Naive thymus-derived CD4-positive, alpha-beta T cell (primary cell): ENCODE measurements around the gene TAGLN3. TPM values are rescaled to one million over a fixed set of nuclear protein-coding genes. Genes with fewer than 3 reads are reported as not detected.

Source experiments
- ATAC-seq: fragments of 150-1000 bp; cut with Tn5 transposase; 2 replicates; pipeline ENCODE4 v1.10.0; 2021; ENCODE audit warnings: mild to moderate bottlenecking, moderate library complexity
- CTCF ChIA-PET: fragments of 350-600 bp; sonication (Branson Sonifier 250); formaldehyde crosslinking; loops from one replicate; lab custom pipeline; 2021; ENCODE audit warnings: antibody characterized with exemption; lab: Charles Lee
- POLR2A ChIA-PET: fragments of 350-600 bp; sonication (Branson Sonifier 250); formaldehyde crosslinking; loops from one replicate; lab custom pipeline; 2021; ENCODE audit warnings: antibody characterized with exemption, inconsistent platforms; lab: Charles Lee
- DNase-seq, 9 donors: peaks; one replicate each; pipeline versions ENCODE4 v3.0.0 to v3.0.0-alpha.2; 2020 to 2022; ENCODE audit warnings: mixed read lengths in 1 of 9
- H3K27ac ChIP-seq: one replicate; pipeline ENCODE4 v1.7.0; 2013; ENCODE audit warnings: mild to moderate bottlenecking, low read depth, low read length, moderate library complexity
- H3K27me3 ChIP-seq, 2 donors: one replicate each; pipeline ENCODE4 v1.7.0; 2013; ENCODE audit warnings: low read length in 2 of 2, mild to moderate bottlenecking in 2 of 2, moderate library complexity in 2 of 2; ENCODE audit not compliant: control insufficient read depth in 2 of 2, insufficient read depth in 2 of 2
- H3K36me3 ChIP-seq, 3 experiments: 1 replicate in 2 of 3; 2 replicates in 1 of 3; pipeline ENCODE4 v1.7.0; 2013; ENCODE audit warnings: low read length in 3 of 3, mild to moderate bottlenecking in 3 of 3, moderate library complexity in 1 of 3; ENCODE audit not compliant: insufficient read depth in 3 of 3, control insufficient read depth in 2 of 3
- H3K4me1 ChIP-seq, 2 donors: one replicate each; pipeline ENCODE4 v1.7.0; 2013; ENCODE audit warnings: low read length in 2 of 2, mild to moderate bottlenecking in 2 of 2, moderate library complexity in 1 of 2; ENCODE audit not compliant: control insufficient read depth in 2 of 2, insufficient read depth in 2 of 2
- H3K4me3 ChIP-seq: 2 replicates; pipeline ENCODE4 v1.7.0; 2013; ENCODE audit warnings: mild to moderate bottlenecking, low read length
- H3K9me3 ChIP-seq, 3 experiments: 1 replicate in 2 of 3; 2 replicates in 1 of 3; pipeline ENCODE4 v1.7.0; 2013; ENCODE audit warnings: low read length in 3 of 3; ENCODE audit not compliant: control insufficient read depth in 2 of 3
- H3K27ac Mint-ChIP-seq, 9 donors: one replicate each; pipeline ENCODE4 v1.8.0; 2020 to 2022; ENCODE audit warnings: mixed read lengths in 9 of 9, mild to moderate bottlenecking in 8 of 9, moderate library complexity in 5 of 9, inconsistent platforms in 2 of 9
- H3K27me3 Mint-ChIP-seq, 5 donors: one replicate each; pipeline ENCODE4 v1.8.0; 2021 to 2022; ENCODE audit warnings: mixed read lengths in 5 of 5, mild to moderate bottlenecking in 1 of 5
- H3K36me3 Mint-ChIP-seq, 5 donors: one replicate each; pipeline ENCODE4 v1.8.0; 2020 to 2022; ENCODE audit warnings: mixed read lengths in 5 of 5, mild to moderate bottlenecking in 3 of 5, inconsistent platforms in 1 of 5
- H3K4me1 Mint-ChIP-seq, 7 donors: one replicate each; pipeline ENCODE4 v1.8.0; 2020 to 2022; ENCODE audit warnings: mixed read lengths in 7 of 7, mild to moderate bottlenecking in 3 of 7, inconsistent platforms in 1 of 7
- H3K4me3 Mint-ChIP-seq, 10 donors: one replicate each; pipeline ENCODE4 v1.8.0; 2020 to 2022; ENCODE audit warnings: mild to moderate bottlenecking in 10 of 10, mixed read lengths in 10 of 10, moderate library complexity in 6 of 10, inconsistent platforms in 2 of 10
- H3K9me3 Mint-ChIP-seq, 11 donors: one replicate each; pipeline ENCODE4 v1.8.0; 2020 to 2022; ENCODE audit warnings: mixed read lengths in 11 of 11, mild to moderate bottlenecking in 4 of 11, inconsistent platforms in 1 of 11, moderate library complexity in 1 of 11
- intact Hi-C, 2 donors: fragments of 100-400 bp; cut with micrococcal nuclease; formaldehyde crosslinking; loops; one replicate each; pipeline ENCODE4 v1.15.1; 2023
- polyA plus RNA-seq, 2 donors: library from polyadenylated mRNA; unstranded; fragments of 300-500 nt; fragmentation: Illumina TruSeq; gene quantifications; one replicate each; pipeline ENCODE4 v1.2.3, GENCODE V29; 2021
- total RNA-seq, 6 experiments: library from RNA in 5 of 6; stranded (reverse) in 5 of 6; gene quantifications; 1 replicate in 5 of 6; 2 replicates in 1 of 6; pipeline ENCODE4 v1.2.3 and lab custom pipeline; 2021 to 2026

TAGLN3 gene
- total and polyA plus RNA-seq, 7 experiments from 2014 or later = 0.51 TPM; not detected in 6

DNA sequence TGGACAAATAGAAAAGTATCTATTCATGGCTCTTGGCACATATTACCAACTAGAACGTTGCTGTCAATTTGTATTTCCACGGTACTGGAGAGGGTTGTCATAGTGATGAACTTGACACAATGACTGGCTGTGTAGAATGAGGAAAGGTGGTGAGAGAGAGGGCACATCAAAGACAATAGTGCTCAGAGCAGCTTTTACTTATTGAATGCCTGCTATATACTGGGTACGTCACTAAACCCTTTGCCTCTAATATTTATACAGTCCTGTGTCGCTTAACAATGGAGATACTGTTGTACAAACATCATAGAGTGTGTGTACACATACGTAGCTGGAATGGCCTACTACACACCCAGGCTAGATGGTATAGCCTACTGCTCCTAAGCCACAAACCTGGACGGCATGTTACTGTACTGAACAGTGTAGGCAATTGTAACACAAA, 44.1 kb downstream of the TAGLN3 start:
- Mint-ChIP-seq H3K27me3 (peaks cover 0 to 1% (median 0%) of the 10 kb centered on the region in 5 donors), H3K36me3 (no peaks in the 10 kb centered on the region), H3K4me3 (no peak overlapping the region), H3K4me1 (no peaks in the 10 kb centered on the region), H3K9me3 (no peaks in the 10 kb centered on the region), H3K27ac (no peak overlapping the region)
- intact Hi-C loops = loop anchor here (1.0 to 5.0 kb wide), 7 partner anchors 29 to 374 kb away; partner anchors contain the start of genes C3orf52 (in 2 of the 2) and ABHD10 (in 1 of the 2)
- Histone ChIP-seq H3K27ac (no peak overlapping the region), H3K9me3 (no peaks in the 10 kb centered on the region), H3K4me1 (no peaks in the 10 kb centered on the region), H3K4me3 (no peak overlapping the region), H3K36me3 (no peaks in the 10 kb centered on the region), H3K27me3 (no peaks in the 10 kb centered on the region)
- DNase-seq (no peak), ATAC-seq (no peak)
- ChIA-PET POLR2A (no interaction called here), CTCF (interaction anchor here (0.6 to 1.9 kb wide), 7 partner anchors 8 to 324 kb away, joined by 3 to 8 read pairs (median 3); no protein-coding TSS in a partner anchor)

GRCh38 chr3:112043621-112044201, 45.0 kb downstream of the TAGLN3 start:
- H3K4me1 Mint-ChIP-seq = no peaks in the 10 kb centered on the region
- CTCF ChIA-PET = interaction anchor here (0.6 to 1.9 kb wide), 10 partner anchors 9 to 355 kb away, joined by 3 to 8 read pairs (median 3); no protein-coding TSS in a partner anchor
- no peak overlapping the region for H3K27ac Mint-ChIP-seq
- H3K27me3 ChIP-seq = no peaks in the 10 kb centered on the region
- H3K4me3 Mint-ChIP-seq = no peak overlapping the region
- H3K27ac ChIP-seq = no peak overlapping the region
- peaks cover 0 to 3% (median 0%) of the 10 kb centered on the region in 5 donors for H3K27me3 Mint-ChIP-seq
- ATAC-seq = peak; percentile 95
- intact Hi-C loops = loop anchor here (1.0 to 5.0 kb wide), 7 partner anchors 29 to 374 kb away; partner anchors contain the start of genes C3orf52 (in 2 of the 2) and ABHD10 (in 1 of the 2)
- H3K9me3 Mint-ChIP-seq = no peaks in the 10 kb centered on the region
- POLR2A ChIA-PET = interaction anchor here (0.6 kb wide), 2 partner anchors 398 to 1303 kb away, joined by 3 read pairs; no protein-coding TSS in a partner anchor
- H3K4me3 ChIP-seq = no peak overlapping the region
- H3K4me1 ChIP-seq = no peaks in the 10 kb centered on the region
- H3K36me3 Mint-ChIP-seq = no peaks in the 10 kb centered on the region
- no peaks in the 10 kb centered on the region for H3K36me3 ChIP-seq
- peak in 8 of 9 donors; percentile 29 to 70 (median 58) for DNase-seq
- H3K9me3 ChIP-seq = no peaks in the 10 kb centered on the region

DNA sequence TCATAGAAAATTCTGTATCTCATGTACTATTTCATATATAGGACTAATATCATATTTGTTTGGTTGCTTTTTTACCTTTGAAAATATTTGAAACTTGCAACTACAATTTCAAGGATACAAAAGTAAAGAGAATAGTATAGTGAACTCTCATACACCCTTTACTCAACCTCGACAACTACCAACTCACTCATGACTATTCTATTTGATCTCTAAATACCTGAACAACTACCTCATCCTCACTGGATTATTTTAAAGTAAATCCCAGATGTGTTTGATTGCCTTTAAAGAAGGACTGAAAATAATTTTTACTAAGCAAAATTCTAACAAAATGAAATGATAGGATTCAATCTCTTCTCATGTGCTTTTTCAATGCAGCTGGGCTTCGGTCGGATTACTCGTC, 47.9 kb downstream of the TAGLN3 start:
- DNase-seq = no peak
- Histone ChIP-seq H3K27ac (no peak overlapping the region), H3K4me1 (no peaks in the 10 kb centered on the region), H3K27me3 (no peaks in the 10 kb centered on the region), H3K9me3 (no peaks in the 10 kb centered on the region), H3K4me3 (no peak overlapping the region), H3K36me3 (no peaks in the 10 kb centered on the region)
- Mint-ChIP-seq H3K27ac (peak overlapping the region in 1 of 9 donors; percentile 39), H3K4me3 (no peak overlapping the region), H3K4me1 (no peaks in the 10 kb centered on the region), H3K27me3 (peaks cover 0 to 4% (median 3%) of the 10 kb centered on the region in 5 donors), H3K36me3 (no peaks in the 10 kb centered on the region), H3K9me3 (no peaks in the 10 kb centered on the region)
- POLR2A ChIA-PET = no interaction called here
- intact Hi-C loops = no loop called here
- CTCF ChIA-PET = interaction anchor here (0.5 to 1.1 kb wide), 3 partner anchors 327 to 1231 kb away, joined by 3 read pairs; no protein-coding TSS in a partner anchor
- ATAC-seq = no peak

GRCh38 chr3:112047264-112047663, 48.5 kb downstream of the TAGLN3 start:
- Mint-ChIP-seq H3K27me3 (peaks cover 0 to 8% (median 4%) of the 10 kb centered on the region in 5 donors), H3K27ac (no peak overlapping the region), H3K4me1 (no peaks in the 10 kb centered on the region), H3K36me3 (no peaks in the 10 kb centered on the region), H3K4me3 (no peak overlapping the region), H3K9me3 (no peaks in the 10 kb centered on the region)
- no peaks in the 10 kb centered on the region for H3K9me3 ChIP-seq
- POLR2A ChIA-PET = no interaction called here
- ATAC-seq (no peak), DNase-seq (no peak)
- no peaks in the 10 kb centered on the region for H3K4me1 ChIP-seq
- no peak overlapping the region for H3K4me3 ChIP-seq
- intact Hi-C loops = no loop called here
- no peaks in the 10 kb centered on the region for H3K36me3 ChIP-seq
- CTCF ChIA-PET = no interaction called here
- H3K27me3 ChIP-seq = no peaks in the 10 kb centered on the region
- no peak overlapping the region for H3K27ac ChIP-seq

DNA sequence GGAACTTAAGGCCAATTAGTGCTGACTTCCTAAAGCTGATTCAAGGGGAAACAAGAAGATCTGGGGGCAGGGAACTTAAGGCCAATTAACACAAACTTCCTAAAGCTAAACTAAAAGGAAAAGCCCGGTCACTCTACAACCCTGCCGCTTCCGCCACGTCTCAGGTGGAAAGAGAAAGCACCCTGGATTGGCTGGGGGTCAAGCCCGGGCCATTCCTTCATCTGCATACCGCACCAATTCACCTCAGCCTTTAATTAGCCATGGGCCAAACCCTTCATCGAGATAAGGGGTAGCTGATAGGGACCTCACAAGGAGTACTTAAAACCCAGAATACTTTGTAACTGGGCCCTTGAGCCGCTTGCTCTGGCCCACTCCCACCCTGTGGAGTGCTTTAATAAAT, 50.2 kb downstream of the TAGLN3 start:
- H3K36me3 ChIP-seq = no peaks in the 10 kb centered on the region
- no peaks in the 10 kb centered on the region for H3K4me1 ChIP-seq
- H3K27ac ChIP-seq = no peak overlapping the region
- Mint-ChIP-seq H3K4me3 (no peak overlapping the region), H3K27me3 (peaks cover 0 to 8% (median 6%) of the 10 kb centered on the region in 5 donors), H3K27ac (no peak overlapping the region), H3K4me1 (peaks cover 0 to 10% (median 0%) of the 10 kb centered on the region in 7 donors), H3K9me3 (no peaks in the 10 kb centered on the region), H3K36me3 (no peaks in the 10 kb centered on the region)
- no peaks in the 10 kb centered on the region for H3K9me3 ChIP-seq
- no peak overlapping the region for H3K4me3 ChIP-seq
- intact Hi-C loops = no loop called here
- ChIA-PET POLR2A (no interaction called here), CTCF (no interaction called here)
- H3K27me3 ChIP-seq = no peaks in the 10 kb centered on the region
- DNase-seq (no peak), ATAC-seq (no peak)

GRCh38 chr3:112053229-112053628, 54.5 kb downstream of the TAGLN3 start:
- Histone ChIP-seq H3K4me1 (no peaks in the 10 kb centered on the region), H3K9me3 (no peaks in the 10 kb centered on the region), H3K27ac (no peak overlapping the region), H3K4me3 (no peak overlapping the region), H3K36me3 (no peaks in the 10 kb centered on the region), H3K27me3 (no peaks in the 10 kb centered on the region)
- no peaks in the 10 kb centered on the region for H3K9me3 Mint-ChIP-seq
- peaks cover 4 to 10% (median 8%) of the 10 kb centered on the region in 5 donors for H3K27me3 Mint-ChIP-seq
- no peaks in the 10 kb centered on the region for H3K36me3 Mint-ChIP-seq
- ATAC-seq (no peak), DNase-seq (no peak)
- ChIA-PET POLR2A (interaction anchor here (0.7 kb wide), 2 partner anchors 116 to 533 kb away, joined by 3 to 4 read pairs; no protein-coding TSS in a partner anchor), CTCF (interaction anchor here (0.5 kb wide), 2 partner anchors 19 to 40 kb away, joined by 3 read pairs; no protein-coding TSS in a partner anchor)
- H3K27ac Mint-ChIP-seq = no peak overlapping the region
- intact Hi-C loops = no loop called here
- H3K4me1 Mint-ChIP-seq = peaks cover 0 to 30% (median 0%) of the 10 kb centered on the region in 7 donors
- no peak overlapping the region for H3K4me3 Mint-ChIP-seq
